ENCODE data around the gene TRMT1. TPM values are rescaled to one million over a fixed set of nuclear protein-coding genes. Genes with fewer than 3 reads are reported as not detected.

TRMT1 gene
- total RNA-seq, 1 experiment from 2014 or later = 59.0 TPM

DNA sequence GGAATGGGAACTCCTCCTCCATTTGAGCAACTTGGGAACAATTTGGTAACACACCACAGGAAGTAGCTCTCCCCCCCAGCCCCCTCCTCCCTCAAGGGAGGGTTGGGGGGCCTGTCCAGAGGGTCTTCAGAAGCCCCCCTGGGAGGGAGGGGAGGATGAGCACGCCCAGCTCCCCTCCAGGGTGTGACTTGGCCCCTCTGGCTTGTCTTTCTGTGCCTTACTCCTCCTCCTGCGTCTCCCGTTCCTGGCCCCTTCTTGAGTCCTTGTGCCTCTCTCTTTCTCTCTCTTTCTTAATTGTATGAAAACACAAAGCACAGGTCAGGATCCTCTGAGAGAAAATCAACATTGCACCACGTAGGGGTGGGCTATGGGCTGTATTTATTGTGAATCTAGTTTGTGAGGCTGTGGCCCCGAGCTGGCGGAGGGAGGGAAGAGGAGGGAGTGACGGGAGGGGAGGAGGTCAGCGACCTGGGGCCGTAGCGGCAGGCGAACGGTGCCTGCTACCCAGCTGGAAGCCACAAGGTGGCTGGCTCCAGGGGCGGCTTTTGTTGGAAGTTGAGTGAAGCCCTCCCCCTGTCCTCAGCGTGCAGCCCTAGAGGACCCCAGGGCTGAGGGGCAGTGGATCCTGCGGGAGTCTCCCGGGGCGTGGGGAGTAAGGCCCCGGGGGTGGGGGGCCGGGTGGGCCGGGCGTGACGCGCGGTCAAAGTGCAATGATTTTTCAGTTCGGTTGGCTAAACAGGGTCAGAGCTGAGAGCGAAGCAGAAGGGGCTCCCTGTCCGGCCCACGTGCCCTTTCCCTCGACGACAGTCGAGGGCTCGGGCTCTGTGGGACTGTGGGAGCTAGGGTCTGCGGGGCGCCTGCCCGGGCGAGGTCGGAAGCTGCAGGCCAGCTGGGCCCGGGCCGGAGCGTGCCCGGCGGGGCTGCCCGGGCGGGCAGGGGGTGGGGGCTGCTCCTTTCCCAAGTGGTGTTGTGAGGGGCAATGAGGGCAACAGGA lies 20.3 kb downstream of the TRMT1 start:
- Histone ChIP-seq H3K4me3 (no peak overlapping the region), H3K27ac (no peak overlapping the region), H3K36me3 (peaks cover 3% of the 10 kb centered on the region; the same call in 1 of the 2 replicates), H3K27me3 (no peaks in the 10 kb centered on the region), H3K4me1 (peaks cover 10% of the 10 kb centered on the region; the same call in 1 of the 2 replicates), H3K9me3 (replicated peaks) (no peaks in the 10 kb centered on the region)
- DNase-seq = no peak

DNA sequence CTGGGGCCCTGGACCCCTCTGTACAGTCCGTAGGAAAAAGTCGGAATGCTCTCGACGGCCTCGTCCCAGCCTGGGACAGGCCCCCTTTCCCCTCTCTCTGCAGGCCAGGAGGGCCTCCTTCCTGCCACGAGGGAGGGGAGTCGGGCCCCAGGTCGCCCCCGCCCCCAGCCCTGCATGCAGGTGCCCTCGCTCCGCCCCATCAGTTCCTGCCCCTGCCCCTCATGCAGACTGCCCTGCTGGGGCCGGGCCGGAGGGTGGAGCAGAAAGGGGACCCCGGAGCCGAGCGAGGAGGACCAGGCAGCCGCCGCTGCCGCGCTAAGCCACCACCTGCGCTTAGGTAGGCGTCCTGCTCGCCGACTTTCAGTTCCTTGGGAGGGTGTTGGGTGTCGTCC lies 21.2 kb downstream of the TRMT1 start:
- Histone ChIP-seq H3K27me3 (no peaks in the 10 kb centered on the region), H3K9me3 (replicated peaks) (no peaks in the 10 kb centered on the region), H3K4me3 (no peak overlapping the region), H3K4me1 (peaks cover 14% of the 10 kb centered on the region), H3K27ac (no peak overlapping the region), H3K36me3 (peaks cover 3% of the 10 kb centered on the region; the same call in 1 of the 2 replicates)
- no peak for DNase-seq

DNA sequence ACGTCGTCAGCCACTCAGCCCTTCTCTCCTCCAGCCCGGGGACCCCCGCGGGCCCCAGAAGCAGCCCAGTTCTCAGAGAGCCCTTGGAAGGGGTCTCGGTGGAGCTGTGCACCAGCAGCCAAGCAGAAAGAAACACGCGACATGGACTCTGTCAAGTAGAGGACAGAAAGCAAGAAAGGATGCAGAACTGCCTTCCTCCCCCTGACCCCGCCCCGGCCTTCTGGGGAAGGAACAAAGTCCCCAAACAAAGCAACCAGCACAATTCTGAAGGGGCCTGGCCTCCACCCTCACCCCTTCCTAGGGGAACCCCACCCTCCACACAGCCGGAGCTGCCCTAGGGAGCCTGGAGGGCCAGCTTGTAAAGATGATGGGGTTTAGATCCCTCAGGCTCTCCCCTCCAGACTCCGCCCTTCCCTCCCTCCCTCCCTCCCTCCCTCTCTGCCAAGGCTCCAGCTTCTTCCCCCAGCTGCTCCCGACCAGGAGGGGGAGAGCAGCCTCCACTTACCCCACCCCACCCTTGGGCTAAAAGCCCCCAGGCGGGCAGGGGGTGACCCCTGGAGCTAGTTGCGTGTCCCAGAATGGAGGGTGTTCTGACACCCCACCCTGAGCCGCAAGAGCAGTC lies 21.7 kb downstream of the TRMT1 start:
- no peak for DNase-seq

DNA sequence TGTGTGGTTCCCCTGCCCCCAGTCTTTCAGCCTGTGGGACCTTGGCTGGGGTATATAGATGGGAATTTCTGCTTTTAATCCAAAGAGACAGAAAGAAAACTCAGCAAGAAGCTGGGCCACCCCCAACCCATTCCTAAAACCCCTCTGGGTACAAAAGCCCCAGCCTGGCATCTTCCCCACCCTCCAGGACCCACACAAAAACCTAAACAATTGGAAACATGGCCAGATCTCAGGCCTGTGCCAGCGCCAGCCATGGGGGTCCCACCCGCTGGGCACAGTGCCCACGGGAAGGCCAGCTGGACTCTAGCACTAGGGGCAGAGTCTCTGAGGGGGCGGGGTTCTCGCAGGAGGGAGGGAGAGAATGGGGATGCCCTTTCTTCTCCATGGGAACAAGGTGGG lies 22.4 kb downstream of the TRMT1 start:
- no peak overlapping the region for H3K27ac ChIP-seq
- H3K27me3 ChIP-seq = no peaks in the 10 kb centered on the region
- H3K4me3 ChIP-seq = no peak overlapping the region
- DNase-seq = no peak
- no peaks in the 10 kb centered on the region for H3K9me3 ChIP-seq (replicated peaks)
- H3K4me1 ChIP-seq = peaks cover 14% of the 10 kb centered on the region
- H3K36me3 ChIP-seq = peaks cover 3% of the 10 kb centered on the region; the same call in 1 of the 2 replicates

More for the DNA sequence above, 21.7 kb downstream of the TRMT1 start:
- Histone ChIP-seq H3K27ac (no peak overlapping the region), H3K27me3 (no peaks in the 10 kb centered on the region), H3K36me3 (peaks cover 3% of the 10 kb centered on the region; the same call in 1 of the 2 replicates), H3K9me3 (replicated peaks) (no peaks in the 10 kb centered on the region), H3K4me1 (peaks cover 14% of the 10 kb centered on the region), H3K4me3 (no peak overlapping the region)

- Histone ChIP-seq H3K4me3 (no peak overlapping the region), H3K27me3 (no peaks in the 10 kb centered on the region), H3K4me1 (peaks cover 14% of the 10 kb centered on the region), H3K27ac (no peak overlapping the region), H3K36me3 (peaks cover 3% of the 10 kb centered on the region; the same call in 1 of the 2 replicates), H3K9me3 (replicated peaks) (no peaks in the 10 kb centered on the region)
- peak; percentile 87 to 97 for DNase-seq
Measured at GRCh38 chr19:13093407-13094105, 23.0 kb downstream of the TRMT1 start.

- Histone ChIP-seq H3K36me3 (peaks cover 3% of the 10 kb centered on the region; the same call in 1 of the 2 replicates), H3K4me3 (no peak overlapping the region), H3K27ac (no peak overlapping the region), H3K9me3 (replicated peaks) (no peaks in the 10 kb centered on the region), H3K27me3 (no peaks in the 10 kb centered on the region), H3K4me1 (peaks cover 14% of the 10 kb centered on the region)
- no peak for DNase-seq
Measured at GRCh38 chr19:13092606-13093235, 23.8 kb downstream of the TRMT1 start.

DNA sequence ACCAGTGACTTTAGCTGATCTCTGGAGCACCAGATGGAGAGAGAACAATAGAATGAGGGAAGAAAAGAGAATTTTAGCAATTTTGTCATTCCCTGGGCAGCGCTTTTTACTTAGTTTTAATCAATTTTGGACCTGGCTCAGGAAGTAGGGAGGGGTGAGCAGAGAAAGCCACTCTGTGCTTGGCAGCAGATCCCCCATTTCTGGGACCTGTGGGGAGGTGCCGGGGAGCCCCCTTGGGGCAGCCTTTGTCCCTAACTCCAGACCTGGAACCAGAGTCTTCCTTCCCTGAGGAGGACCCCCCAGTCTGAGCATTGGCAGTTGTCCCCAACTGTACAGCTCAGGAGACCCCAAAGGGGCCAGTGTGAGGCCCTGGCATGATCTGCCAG lies 24.4 kb downstream of the TRMT1 start:
- peaks cover 3% of the 10 kb centered on the region; the same call in 1 of the 2 replicates for H3K36me3 ChIP-seq
- H3K27me3 ChIP-seq = no peaks in the 10 kb centered on the region
- no peak for DNase-seq
- peaks cover 14% of the 10 kb centered on the region for H3K4me1 ChIP-seq
- no peak overlapping the region for H3K4me3 ChIP-seq
- H3K9me3 ChIP-seq (replicated peaks) = no peaks in the 10 kb centered on the region
- H3K27ac ChIP-seq = no peak overlapping the region

GRCh38 chr19:13091400-13092157 lies 25.0 kb downstream of the TRMT1 start:
- peaks cover 3% of the 10 kb centered on the region; the same call in 1 of the 2 replicates for H3K36me3 ChIP-seq
- DNase-seq = no peak

GRCh38 chr19:13090511-13091231 lies 25.9 kb downstream of the TRMT1 start:
- no peak overlapping the region for H3K27ac ChIP-seq
- H3K36me3 ChIP-seq = peaks cover 3% of the 10 kb centered on the region; the same call in 1 of the 2 replicates
- no peaks in the 10 kb centered on the region for H3K27me3 ChIP-seq
- no peak overlapping the region for H3K4me3 ChIP-seq
- H3K4me1 ChIP-seq = peaks cover 14% of the 10 kb centered on the region
- no peaks in the 10 kb centered on the region for H3K9me3 ChIP-seq (replicated peaks)
- DNase-seq = no peak

More at GRCh38 chr19:13091400-13092157, 25.0 kb downstream of the TRMT1 start:
- Histone ChIP-seq H3K9me3 (replicated peaks) (no peaks in the 10 kb centered on the region), H3K4me1 (peaks cover 14% of the 10 kb centered on the region), H3K4me3 (no peak overlapping the region), H3K27me3 (no peaks in the 10 kb centered on the region), H3K27ac (no peak overlapping the region)

GRCh38 chr19:13089857-13090507 lies 26.6 kb downstream of the TRMT1 start:
- Histone ChIP-seq H3K4me3 (no peak overlapping the region), H3K27me3 (no peaks in the 10 kb centered on the region), H3K9me3 (replicated peaks) (no peaks in the 10 kb centered on the region), H3K4me1 (peaks cover 14% of the 10 kb centered on the region), H3K36me3 (peaks cover 3% of the 10 kb centered on the region; the same call in 1 of the 2 replicates), H3K27ac (no peak overlapping the region)
- DNase-seq = no peak

- no peak for DNase-seq
- no peak overlapping the region for H3K4me3 ChIP-seq
- H3K27me3 ChIP-seq = no peaks in the 10 kb centered on the region
- H3K27ac ChIP-seq = no peak overlapping the region
- no peaks in the 10 kb centered on the region for H3K9me3 ChIP-seq (replicated peaks)
- H3K4me1 ChIP-seq = peaks cover 14% of the 10 kb centered on the region
- 0 out of 2 replicates have a peak, but pooled peaks cover 2% of the 10 kb centered on the region for H3K36me3 ChIP-seq
Measured at GRCh38 chr19:13089139-13089856, 27.2 kb downstream of the TRMT1 start.

GRCh38 chr19:13087795-13088537 lies 28.6 kb downstream of the TRMT1 start:
- no peak for DNase-seq
- 0 out of 2 replicates have a peak, but pooled peaks cover 6% of the 10 kb centered on the region for H3K36me3 ChIP-seq

More at GRCh38 chr19:13087795-13088537, 28.6 kb downstream of the TRMT1 start:
- Histone ChIP-seq H3K27me3 (no peaks in the 10 kb centered on the region), H3K27ac (no peak overlapping the region), H3K9me3 (replicated peaks) (no peaks in the 10 kb centered on the region), H3K4me1 (peaks cover 9% of the 10 kb centered on the region), H3K4me3 (no peak overlapping the region)

Measured in SJCRH30 (cell line).